ENCODE results near the gene BEST4. TPM values are rescaled to one million over a fixed set of nuclear protein-coding genes. Genes with fewer than 3 reads are reported as not detected.

The BEST4 gene
- total and polyA plus RNA-seq, 2 of the 8 experiments (the other 6 are each of a cell fraction or from before 2014, with no cell fraction given): 0.76 to 1.4 TPM

GRCh38 chr1:44830900-44831304, 42.9 kb upstream of the BEST4 start:
- Histone ChIP-seq H3K56ac (replicated peaks; ENCODE audit: insufficient read length, low read depth, low read length) (no peak overlapping the region), H3K9ac (replicated peaks in 1 of 4; ENCODE audit: extremely low read depth in 1 of 4, low read depth in 3 of 4, low read length in 3 of 4) (no peak overlapping the region), H3K14ac (ENCODE audit: insufficient read length) (no peak overlapping the region), H2BK120ac (replicated peaks; ENCODE audit: low read depth, low read length) (no peak overlapping the region), H3K23me2 (ENCODE audit: low read depth, low read length) (no peaks in the 10 kb centered on the region), H3K36me3 (ENCODE audit: control insufficient read depth in 2 of 4, insufficient read depth in 4 of 4, low read length in 3 of 4) (no peaks in the 10 kb centered on the region), H3K4me2 (ENCODE audit: insufficient read depth in 1 of 2, low read depth in 2 of 2, low read length in 2 of 2) (no peak overlapping the region), H3K27ac (ENCODE audit: low read depth, low read length) (no peak overlapping the region), H3K4ac (replicated peaks; ENCODE audit: insufficient read length, low read depth, low read length) (no peak overlapping the region), H3K18ac (ENCODE audit: extremely low read depth, low read length) (no peak overlapping the region; the same call in 1 of the 2 replicates), H2AFZ (ENCODE audit: low read length) (no peak overlapping the region), H4K20me1 (replicated peaks in 1 of 2; ENCODE audit: control insufficient read depth in 1 of 2, insufficient read depth in 2 of 2, low read length in 2 of 2) (no peaks in the 10 kb centered on the region), H3K27me3 (replicated peaks in 1 of 4; ENCODE audit: control insufficient read depth in 3 of 4, extremely low read depth in 1 of 4, insufficient read depth in 3 of 4, low read length in 3 of 4) (no peaks in the 10 kb centered on the region), H3K9me3 (ENCODE audit: insufficient read depth in 2 of 2, low read depth in 1 of 2, low read length in 1 of 2) (no peaks in the 10 kb centered on the region), H4K8ac (ENCODE audit: extremely low read depth, insufficient read depth, low read length) (peak overlapping the region; percentile 79; the same call in 1 of the 2 replicates), H3K4me3 (ENCODE audit: extremely low read depth in 1 of 4, insufficient read depth in 2 of 4, low read depth in 3 of 4, low read length in 4 of 4) (no peak overlapping the region), H2BK5ac (ENCODE audit: low read depth, low read length) (no peak overlapping the region), H3K79me2 (ENCODE audit: control insufficient read depth in 1 of 2, insufficient read depth in 2 of 2, low read length in 2 of 2) (no peaks in the 10 kb centered on the region), H2BK15ac (ENCODE audit: low read length) (0 out of 2 replicates have a peak overlapping the region, but pooled peaks have one; percentile 16), H3K23ac (ENCODE audit: insufficient read length) (no peak overlapping the region), H4K91ac (replicated peaks; ENCODE audit: insufficient read length, low read length) (no peak overlapping the region), H2BK12ac (ENCODE audit: low read depth, low read length) (no peak overlapping the region), H2AK5ac (ENCODE audit: low read depth, low read length) (no peak overlapping the region), H3K4me1 (replicated peaks in 1 of 4; ENCODE audit: control insufficient read depth in 3 of 4, insufficient read depth in 4 of 4, low read length in 3 of 4) (peaks cover 0 to 12% (median 4%) of the 10 kb centered on the region in 4 experiments; a peak in 6 of 7 replicates), H2BK20ac (ENCODE audit: low read length) (no peak overlapping the region), H3K79me1 (ENCODE audit: low read depth, low read length) (no peaks in the 10 kb centered on the region), H4K5ac (ENCODE audit: insufficient read length, low read depth, low read length) (no peak overlapping the region)
- FAIRE-seq (no peak), DNase-seq (ENCODE audit: low read depth in 1 of 2, low spot score in 2 of 2) (no peak)
- 88% methylated on average over 10 of the region's 10 CpGs; no CpG with 5 or more reads in 1 of the 2 experiments for WGBS, 2 experiments (ENCODE audit: extremely low coverage in 1 of 2, insufficient coverage in 1 of 2, insufficient read length in 1 of 2, insufficient replicate concordance in 2 of 2, low coverage in 1 of 2, low lambda C conversion rate in 2 of 2, missing lambda C conversion rate in 1 of 2)
- TF ChIP-seq CTCF (IDR thresholded peaks at IDR 0.05; ENCODE audit: control extremely low read depth in 1 of 3, insufficient read depth in 1 of 3, low read depth in 1 of 3, low read length in 3 of 3): peak in 1 of 3 experiments; percentile 3; a peak in 1 of 4 replicates
- no peak for TF ChIP-seq CHD2 (IDR thresholded peaks at IDR 0.05; ENCODE audit: low read length)
- POLR2A ChIA-PET (ENCODE audit: partially characterized antibody): interaction anchor here (0.6 to 7.7 kb wide), 9 partner anchors 11 to 753 kb away, joined by 3 to 128 read pairs (median 5); partner anchors contain the start of genes BTBD19, NASP, PTCH2 and RPS8
- CTCF ChIA-PET (ENCODE audit: partially characterized antibody): interaction anchor here (0.5 to 5.9 kb wide), 9 partner anchors 9 to 662 kb away, joined by 3 to 36 read pairs (median 6); partner anchors contain the start of genes HECTD3 and UROD
